ENCODE data around the gene NYNRIN. TPM values are rescaled to one million over a fixed set of nuclear protein-coding genes. Genes with fewer than 3 reads are reported as not detected.

The NYNRIN gene
- total and polyA plus RNA-seq, 9 donors = 22.0 to 76.0 (median 54.6) TPM

DNA sequence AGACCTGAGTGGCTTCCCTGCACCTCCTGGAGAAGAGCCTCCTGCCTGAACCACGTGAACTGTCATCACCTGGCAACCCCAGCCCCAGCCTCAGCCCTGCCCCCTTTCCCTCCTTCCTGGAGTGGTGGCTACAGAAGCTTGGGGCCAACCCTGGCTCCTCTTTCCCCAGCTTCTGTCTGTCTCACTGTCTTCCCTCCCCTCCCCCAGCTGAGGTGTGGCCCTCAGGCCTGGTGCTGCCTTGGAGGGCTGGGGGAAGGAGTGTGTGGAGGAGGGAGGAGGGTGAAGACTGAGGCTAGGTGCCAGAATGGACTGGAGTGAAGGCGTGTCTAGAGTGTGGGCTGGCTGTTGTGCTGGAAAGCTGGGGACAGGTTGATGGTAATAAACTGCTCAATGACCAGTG is 21.1 kb upstream of the NYNRIN start:
- WGBS, 3 donors = 58 to 63% (median 59%) methylated on average over 2 of the region's 2 CpGs
- H3K27ac ChIP-seq = no peak overlapping the region

DNA sequence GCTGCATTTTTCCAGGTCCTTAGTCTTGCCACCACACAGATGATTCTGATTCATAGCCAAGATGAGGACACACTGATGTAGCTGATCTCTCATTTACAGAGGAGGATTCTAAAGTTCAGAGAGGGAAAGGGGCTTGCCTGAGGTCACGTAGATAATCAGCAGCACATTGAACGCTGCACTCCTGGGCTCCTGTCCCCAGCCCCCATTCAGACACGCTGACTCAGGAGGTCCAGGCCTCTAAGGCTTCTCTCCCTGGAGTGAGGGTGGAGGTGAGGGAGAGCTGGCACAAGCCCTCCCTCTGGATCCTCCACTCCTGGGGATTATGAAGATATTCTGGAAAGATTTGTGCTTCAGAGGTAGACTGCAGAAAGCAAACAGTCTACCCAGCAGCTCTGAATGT is 20.5 kb upstream of the NYNRIN start:
- no peak overlapping the region for H3K27ac ChIP-seq
- intact Hi-C loops (cut with DNase I) = no loop called here
- H3K9me3 ChIP-seq = no peaks in the 10 kb centered on the region
- H3K4me1 ChIP-seq (ENCODE audit: insufficient read depth) = no peaks in the 10 kb centered on the region
- no peaks in the 10 kb centered on the region for H3K36me3 ChIP-seq
- 62 to 67% (median 62%) methylated on average over 3 of the region's 3 CpGs for WGBS, 3 donors
- no peaks in the 10 kb centered on the region for H3K27me3 ChIP-seq
- no peak overlapping the region for H3K4me3 ChIP-seq
- DNase-seq = no peak
- TF ChIP-seq EP300 (IDR thresholded peaks at IDR 0.05) = no peak
- TF ChIP-seq POLR2A (IDR thresholded peaks at IDR 0.05) = no peak
- TF ChIP-seq, protein P1, sequence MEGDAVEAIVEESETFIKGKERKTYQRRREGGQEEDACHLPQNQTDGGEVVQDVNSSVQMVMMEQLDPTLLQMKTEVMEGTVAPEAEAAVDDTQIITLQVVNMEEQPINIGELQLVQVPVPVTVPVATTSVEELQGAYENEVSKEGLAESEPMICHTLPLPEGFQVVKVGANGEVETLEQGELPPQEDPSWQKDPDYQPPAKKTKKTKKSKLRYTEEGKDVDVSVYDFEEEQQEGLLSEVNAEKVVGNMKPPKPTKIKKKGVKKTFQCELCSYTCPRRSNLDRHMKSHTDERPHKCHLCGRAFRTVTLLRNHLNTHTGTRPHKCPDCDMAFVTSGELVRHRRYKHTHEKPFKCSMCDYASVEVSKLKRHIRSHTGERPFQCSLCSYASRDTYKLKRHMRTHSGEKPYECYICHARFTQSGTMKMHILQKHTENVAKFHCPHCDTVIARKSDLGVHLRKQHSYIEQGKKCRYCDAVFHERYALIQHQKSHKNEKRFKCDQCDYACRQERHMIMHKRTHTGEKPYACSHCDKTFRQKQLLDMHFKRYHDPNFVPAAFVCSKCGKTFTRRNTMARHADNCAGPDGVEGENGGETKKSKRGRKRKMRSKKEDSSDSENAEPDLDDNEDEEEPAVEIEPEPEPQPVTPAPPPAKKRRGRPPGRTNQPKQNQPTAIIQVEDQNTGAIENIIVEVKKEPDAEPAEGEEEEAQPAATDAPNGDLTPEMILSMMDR (IDR thresholded peaks at IDR 0.05) = no peak

More for the DNA sequence above, 21.1 kb upstream of the NYNRIN start:
- DNase-seq = peak in 1 of 5 donors; percentile 16
- TF ChIP-seq, protein P1 (IDR thresholded peaks at IDR 0.05) = no peak
- TF ChIP-seq POLR2A (IDR thresholded peaks at IDR 0.05) (no peak), EP300 (IDR thresholded peaks at IDR 0.05) (no peak)
- H3K36me3 ChIP-seq = no peaks in the 10 kb centered on the region
- no peaks in the 10 kb centered on the region for H3K9me3 ChIP-seq
- H3K4me3 ChIP-seq = no peak overlapping the region
- no peaks in the 10 kb centered on the region for H3K27me3 ChIP-seq
- H3K4me1 ChIP-seq (ENCODE audit: insufficient read depth) = peaks cover under 1% of the 10 kb centered on the region
- intact Hi-C loops (cut with DNase I) = no loop called here

DNA sequence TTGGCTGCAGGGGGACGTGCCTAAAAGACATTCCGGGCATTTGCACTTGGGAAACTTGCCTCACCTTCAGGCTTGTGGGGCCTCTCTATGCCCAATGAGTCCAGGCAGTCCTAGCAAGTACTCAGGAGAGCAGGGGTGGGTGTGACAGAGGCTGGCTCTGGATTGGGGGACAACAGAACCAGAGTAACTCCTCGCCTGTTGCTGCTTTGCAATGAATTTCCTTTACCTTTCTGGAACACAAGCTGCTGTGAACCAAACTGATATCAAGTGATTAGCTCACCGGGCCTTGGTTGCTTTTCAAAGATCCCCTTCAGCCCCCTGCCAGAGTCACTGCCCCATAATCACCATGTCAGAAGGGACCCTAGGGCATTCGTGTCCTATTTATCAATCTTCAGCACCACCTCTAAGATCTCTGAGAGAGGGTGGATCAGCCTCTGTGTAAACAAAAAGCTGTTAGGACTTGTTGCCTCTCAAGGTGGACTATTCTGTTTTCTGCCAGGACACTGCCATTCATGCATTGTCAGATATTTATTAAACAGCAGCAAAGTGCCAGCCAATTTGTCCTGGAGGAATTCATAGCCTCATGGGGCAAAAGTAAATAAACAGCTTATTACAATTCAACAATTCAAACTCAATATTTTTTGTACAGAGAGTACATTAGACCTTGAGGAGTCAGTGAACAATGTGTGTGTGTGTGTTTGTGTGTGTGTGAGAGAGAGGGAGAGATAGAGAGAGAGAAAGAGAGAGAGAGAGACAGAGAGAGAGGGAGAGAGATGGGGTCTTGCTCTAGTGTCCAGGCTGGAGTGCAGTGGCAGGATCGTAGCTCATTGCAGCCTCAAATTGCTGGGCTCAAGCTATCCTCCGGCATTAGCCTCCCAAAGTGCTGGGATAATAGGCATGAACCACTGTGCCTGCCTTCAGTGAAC is 19.6 kb upstream of the NYNRIN start:
- H3K27me3 ChIP-seq = no peaks in the 10 kb centered on the region
- H3K27ac ChIP-seq = no peak overlapping the region
- no peaks in the 10 kb centered on the region for H3K9me3 ChIP-seq
- DNase-seq = no peak
- no peak overlapping the region for H3K4me3 ChIP-seq
- no peaks in the 10 kb centered on the region for H3K4me1 ChIP-seq (ENCODE audit: insufficient read depth)
- H3K36me3 ChIP-seq = no peaks in the 10 kb centered on the region
- 59 to 70% (median 60%) methylated on average over 7 of the region's 7 CpGs for WGBS, 3 donors
- intact Hi-C loops (cut with DNase I) = no loop called here
- TF ChIP-seq POLR2A (IDR thresholded peaks at IDR 0.05) (no peak), EP300 (IDR thresholded peaks at IDR 0.05) (no peak)
- TF ChIP-seq, protein P1 (IDR thresholded peaks at IDR 0.05) = no peak

DNA sequence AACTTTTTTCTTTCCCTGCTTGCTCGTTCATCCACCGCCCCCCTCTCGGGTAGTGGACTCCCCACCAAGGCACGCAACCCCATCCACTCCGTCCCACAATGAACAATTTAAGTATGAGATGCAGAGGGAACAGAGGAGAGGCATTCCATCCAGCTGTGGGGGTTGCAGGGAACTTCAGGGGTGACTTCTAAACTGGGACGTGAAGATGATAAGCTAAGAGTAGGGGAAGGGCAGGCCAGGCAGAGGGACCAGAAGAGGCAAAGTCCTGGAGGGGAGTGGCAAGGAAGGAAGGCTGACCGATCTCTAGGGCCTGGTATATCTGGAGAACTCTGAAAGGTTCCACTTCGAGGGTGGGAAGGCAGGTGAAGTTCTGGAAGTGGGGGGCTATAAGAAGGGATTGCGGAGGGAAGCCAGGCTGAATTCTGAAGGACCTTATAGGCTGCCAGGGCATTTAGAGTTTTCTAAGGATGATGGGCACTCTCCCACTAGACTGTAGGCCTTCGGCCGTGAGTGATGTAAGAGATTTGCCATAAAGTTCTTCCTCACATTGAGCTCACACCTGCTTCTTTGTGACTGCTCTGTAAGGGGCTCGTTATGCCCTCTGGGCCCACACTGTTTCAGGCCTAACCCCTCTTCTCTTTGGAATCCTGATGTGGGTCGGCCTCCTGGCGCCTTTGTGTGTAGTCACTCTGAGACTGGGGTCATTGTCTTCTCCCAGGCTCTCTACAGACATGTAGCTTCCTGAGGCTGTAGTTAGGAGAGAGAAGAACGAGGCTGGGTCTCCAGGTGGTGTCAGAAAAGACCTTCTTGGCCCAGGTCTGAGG is 18.7 kb upstream of the NYNRIN start:
- TF ChIP-seq POLR2A (IDR thresholded peaks at IDR 0.05) (no peak), EP300 (IDR thresholded peaks at IDR 0.05) (no peak)
- TF ChIP-seq, protein P1 (IDR thresholded peaks at IDR 0.05) = no peak
- Histone ChIP-seq H3K27ac (no peak overlapping the region), H3K4me1 (ENCODE audit: insufficient read depth) (no peaks in the 10 kb centered on the region), H3K4me3 (no peak overlapping the region), H3K36me3 (no peaks in the 10 kb centered on the region), H3K9me3 (no peaks in the 10 kb centered on the region), H3K27me3 (no peaks in the 10 kb centered on the region)
- no peak for DNase-seq
- intact Hi-C loops (cut with DNase I) = no loop called here
- 69 to 76% (median 73%) methylated on average over 15 of the region's 15 CpGs for WGBS, 3 donors

Data from ovary (tissue), 9 donors.